Ureter (tissue), 1 donor: ENCODE results near the gene TBX1. TPM values are rescaled to one million over a fixed set of nuclear protein-coding genes. Genes with fewer than 3 reads are reported as not detected.
"Not testable (repeated sequence)": the region's sequence is repeated elsewhere in the genome, so short reads cannot be mapped to it uniquely, and the experiment has no call there.

Experiments used
- DNase-seq: peaks from one replicate; pipeline ENCODE4 v3.0.0-alpha.2; 2020; ENCODE audit warnings: low spot score
- total RNA-seq: library from RNA; stranded (reverse); gene quantifications from one replicate; pipeline ENCODE4 v1.2.4, GENCODE V29; 2023
- donor health status: DM: yes; HTN: yes; CAD: no.

Gene TBX1
- total RNA-seq, 1 donor from 2014 or later = 13.0 TPM

DNA sequence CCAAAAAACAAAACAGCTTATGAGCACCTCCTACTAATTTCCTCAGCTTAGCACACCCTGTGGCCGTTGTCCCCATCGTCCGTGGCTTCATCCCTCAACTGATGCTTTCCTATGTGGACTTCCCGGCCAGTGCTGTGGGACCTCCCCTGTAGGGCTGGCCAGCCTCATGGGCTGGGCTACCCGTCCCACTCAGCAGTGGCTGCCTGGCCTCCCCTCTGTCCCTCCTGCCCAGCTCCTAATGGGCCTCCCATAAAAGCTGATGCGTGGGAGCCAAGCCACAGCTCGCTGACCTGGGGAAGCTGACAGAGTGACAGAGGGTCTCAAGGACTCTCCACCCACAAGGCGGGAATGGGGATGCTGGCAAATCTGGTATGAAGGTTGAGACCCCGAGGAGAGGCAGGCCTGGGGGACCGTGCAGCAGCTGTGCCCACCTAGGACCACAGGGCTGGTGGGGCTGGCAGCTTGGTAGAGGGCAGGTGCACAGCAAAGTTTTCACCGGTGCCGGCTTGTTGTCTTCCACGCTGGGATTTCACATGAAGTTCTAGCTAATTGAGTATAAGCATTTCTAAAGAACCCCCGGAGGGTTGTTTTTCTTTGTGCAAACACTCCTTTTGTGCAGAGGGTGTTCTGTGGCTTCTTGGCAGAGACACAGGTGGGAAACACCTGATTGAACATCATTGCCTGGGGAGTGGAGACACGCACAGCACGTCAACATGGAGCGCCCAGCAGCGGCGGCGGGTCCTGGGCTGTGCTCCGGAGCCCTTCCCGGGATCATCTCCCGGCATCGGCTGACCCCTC is 23.2 kb downstream of the TBX1 start:
- DNase-seq = no peak

DNA sequence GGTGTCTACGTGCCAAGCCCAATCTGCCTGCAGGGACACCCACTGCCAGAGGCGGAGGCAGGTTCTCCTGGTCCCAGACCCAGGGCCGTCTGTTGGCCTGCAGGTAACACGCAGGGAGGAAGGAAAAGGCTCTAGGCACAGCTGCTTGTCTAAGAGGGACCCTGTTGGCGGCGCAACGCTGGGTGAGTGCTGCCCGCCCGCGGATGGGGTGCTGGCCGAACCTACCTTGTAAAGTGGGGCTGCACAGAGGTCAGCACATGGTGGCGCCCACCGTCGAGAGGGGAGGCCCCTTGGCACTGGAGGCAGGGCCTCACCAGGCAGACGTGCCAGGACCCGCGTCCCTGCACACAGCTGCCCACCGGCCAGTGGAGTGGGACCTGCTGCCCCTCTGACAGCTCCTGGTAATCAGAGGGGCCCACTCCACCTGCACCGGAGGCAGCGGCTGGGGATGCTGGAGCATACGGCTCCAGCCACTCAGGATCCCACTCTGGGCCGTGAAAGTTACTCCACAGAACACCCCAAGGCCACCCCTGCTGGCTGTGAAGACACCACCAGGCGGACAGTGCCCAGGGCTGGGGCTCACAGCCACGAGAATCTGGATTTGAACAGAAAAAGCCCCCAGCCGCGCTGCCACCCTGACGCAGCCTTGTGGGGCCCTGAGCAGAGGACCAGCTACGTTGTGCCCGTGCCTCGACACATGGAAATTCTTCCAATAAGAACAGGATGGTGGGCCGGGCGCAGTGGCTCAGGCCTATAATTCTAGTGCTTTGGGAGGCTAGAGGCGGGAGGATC is 24.0 kb downstream of the TBX1 start:
- DNase-seq = no peak

DNA sequence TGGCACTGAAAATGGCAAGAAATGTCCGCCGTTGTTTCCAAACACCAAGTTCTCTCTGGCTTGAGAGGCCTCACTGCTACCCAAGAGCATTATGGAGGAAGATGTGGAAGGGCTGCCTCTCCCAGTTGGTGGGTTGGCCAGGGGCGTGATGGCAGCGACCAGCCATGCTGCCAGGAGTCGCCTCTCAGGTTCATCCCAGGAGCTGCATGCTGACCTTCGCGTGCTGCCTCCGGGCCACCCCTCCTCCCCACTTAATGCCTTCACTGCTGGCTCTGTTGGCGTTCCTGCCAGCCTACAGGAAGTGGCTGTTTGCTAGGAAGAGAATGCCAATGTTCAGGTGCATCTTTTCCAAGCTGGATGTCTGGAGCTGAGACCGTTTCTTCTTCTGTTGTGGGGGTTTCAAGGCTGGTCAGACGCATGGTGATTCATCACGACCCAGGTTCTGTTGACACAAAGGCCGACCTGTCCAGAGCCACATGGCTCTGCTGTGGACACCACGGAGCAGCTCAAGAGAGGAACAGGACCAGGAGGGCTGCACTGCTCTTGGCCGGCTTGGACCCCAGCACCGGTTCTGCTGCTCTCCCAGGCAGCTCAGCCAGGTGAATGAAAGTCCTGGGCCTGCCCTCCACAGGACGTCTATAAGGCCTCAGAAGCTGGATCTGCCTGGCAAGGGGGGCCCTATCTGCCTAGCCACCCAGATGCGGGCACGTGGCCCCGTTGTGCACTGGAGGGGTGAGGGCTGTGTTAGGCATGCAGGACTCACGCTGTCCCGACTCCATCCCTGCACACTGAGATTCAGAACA is 25.1 kb downstream of the TBX1 start:
- no peak for DNase-seq

DNA sequence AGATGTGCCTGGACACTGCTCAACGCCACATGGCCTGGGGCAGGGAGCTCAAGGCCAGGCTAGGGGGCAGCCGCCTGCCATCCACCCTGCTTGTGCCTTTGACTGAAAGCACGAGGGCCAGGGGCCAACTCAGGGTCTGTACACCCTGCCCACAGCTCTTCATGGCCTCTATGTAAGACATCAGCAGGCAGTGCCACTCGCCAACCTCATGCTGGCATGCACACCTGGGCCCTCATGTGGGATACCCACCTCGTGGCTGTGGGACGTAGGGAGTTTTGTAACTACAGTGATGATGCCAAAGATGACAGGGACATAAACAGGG is 25.6 kb downstream of the TBX1 start:
- no peak for DNase-seq

DNA sequence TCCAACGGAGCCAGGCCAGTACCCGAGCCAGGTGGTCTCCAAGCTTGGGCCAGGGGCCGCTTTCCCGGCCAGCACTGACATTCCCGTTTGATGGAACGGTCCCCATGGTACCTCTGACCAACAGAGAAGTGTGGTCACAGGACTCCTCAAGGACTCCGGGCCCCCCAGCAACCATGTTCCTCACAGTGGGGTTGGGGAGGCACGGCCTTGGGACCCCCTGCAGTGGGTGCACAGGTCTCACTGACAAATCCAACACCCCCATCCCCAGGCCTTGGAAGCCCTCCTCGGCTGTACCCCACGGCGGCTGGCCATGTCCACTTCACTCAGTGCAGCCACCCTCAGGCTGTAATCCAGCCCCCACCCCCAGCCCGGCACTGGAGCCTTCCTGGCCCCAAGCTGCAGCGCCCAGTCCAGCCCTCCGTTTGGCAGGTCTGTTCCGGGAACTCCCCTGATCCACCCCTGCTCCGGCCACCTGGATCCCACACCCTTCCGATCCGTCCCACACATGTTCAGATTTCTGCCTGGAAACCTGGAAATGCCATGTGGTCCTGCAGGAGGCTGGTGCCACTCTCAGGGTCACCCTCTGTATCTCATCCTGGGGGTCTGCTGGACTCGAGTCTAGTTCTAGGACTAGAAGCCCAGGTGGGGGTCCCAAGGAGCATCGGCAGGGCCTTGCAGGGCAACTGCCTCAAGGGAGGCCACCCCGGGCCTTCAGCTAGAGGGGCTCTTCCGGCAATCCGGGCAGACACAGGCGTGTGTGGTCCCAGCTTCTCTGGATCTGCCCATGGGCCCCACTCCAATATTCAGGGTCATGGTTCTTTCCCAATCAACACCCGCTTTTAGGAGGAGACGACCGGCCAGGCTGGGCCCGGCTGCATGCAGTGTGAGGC is 26.6 kb downstream of the TBX1 start:
- no peak for DNase-seq

DNA sequence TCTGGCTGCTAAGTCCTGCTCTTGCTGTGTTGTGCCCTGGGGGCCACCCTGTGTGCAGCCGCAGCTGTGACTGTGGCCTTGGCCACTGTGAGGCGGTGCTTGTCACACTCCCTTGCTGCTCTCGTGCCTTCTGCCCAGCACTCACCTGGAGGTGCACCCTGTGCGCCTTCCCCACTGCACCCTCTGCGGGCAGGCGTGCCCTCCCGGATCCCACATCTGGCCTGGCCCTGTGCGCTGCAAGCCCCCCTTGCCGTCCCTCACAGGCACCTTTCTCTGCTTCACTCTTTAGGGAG is 27.2 kb downstream of the TBX1 start:
- DNase-seq = no peak

DNA sequence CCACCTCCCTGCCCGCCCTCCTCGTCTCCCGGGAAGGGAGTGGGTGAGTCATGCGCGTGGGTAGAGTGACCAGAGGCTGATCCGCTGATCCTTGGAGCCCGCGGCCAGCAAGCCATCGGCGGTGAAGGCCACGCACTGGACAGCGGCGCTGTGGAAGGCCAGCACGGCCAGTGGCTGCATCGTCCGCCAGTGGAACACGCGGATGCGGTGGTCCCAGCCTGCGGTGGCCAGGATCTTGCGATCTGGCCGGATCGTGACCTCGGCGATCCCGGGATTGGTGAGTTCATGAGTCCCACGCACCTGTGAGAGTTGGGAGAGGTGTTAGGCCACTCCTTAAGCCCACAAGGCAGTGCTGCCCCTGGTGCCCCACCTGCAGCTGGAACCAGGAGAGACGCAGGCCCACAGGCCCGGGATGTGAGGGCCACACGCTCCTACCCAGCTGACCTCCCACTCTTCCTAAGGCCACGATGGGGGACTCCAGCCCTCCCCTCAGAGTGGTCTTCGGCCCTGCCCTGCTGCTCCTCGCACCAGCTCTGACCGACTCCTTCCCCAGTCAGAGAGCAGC is 28.2 kb downstream of the TBX1 start:
- DNase-seq = no peak

DNA sequence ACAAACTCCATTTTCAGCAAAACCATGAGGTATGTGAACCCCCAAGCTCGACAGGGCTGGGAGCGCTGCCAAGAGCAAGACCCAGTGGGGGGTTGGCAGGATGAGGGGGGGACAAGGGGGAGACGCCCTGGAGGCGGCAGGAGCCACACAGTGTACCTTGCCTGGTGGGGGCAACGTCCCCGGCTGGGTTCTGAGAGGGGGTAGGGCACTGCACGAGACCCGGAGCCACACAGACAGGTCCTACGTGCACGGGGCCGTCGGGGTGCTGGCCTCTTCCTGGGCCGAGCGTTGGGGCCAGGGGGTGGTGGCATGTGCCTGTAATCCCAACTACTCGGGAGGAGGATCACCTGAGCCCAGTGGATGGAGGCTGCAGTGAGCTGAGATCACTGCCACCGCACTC is 28.8 kb downstream of the TBX1 start:
- DNase-seq = no peak

DNA sequence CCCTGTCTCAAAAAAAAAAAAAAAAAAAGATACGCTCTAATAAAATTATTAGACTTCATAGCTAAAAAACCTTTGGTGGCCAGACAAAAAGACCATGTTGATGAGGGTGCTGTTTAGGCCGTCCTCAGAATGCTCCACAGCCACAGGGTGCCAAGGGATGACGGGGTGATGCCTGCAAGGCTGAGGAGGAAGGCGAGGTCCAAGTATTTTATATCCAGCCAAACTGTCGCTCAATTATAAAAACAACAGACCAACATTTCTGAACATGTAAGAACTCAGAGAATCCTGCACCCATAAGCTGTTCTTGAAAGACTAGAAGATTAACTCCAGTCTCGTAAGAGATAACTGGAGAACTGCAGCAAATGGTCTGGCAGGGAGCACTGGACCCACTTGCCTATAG is 29.2 kb downstream of the TBX1 start:
- DNase-seq = no peak

DNA sequence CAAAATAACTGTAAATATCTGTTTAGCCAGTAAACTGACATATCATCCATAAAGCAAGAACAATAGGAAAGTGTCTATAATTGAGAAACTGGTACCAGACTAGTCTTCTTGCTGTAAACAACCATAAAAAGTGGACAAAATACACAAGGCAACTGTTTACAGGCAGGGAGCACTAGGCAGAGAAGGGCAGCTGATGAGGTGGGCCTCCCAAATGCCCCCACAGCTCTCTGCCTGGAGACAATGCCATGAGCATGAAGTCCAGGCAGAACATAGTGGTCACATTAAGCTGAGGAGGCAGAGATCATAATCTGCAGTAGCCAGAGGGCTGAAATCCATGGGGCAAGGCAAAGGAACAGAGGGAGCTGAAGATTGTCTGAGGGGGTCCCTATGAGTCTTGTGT is 30.7 kb downstream of the TBX1 start:
- DNase-seq = no peak

DNA sequence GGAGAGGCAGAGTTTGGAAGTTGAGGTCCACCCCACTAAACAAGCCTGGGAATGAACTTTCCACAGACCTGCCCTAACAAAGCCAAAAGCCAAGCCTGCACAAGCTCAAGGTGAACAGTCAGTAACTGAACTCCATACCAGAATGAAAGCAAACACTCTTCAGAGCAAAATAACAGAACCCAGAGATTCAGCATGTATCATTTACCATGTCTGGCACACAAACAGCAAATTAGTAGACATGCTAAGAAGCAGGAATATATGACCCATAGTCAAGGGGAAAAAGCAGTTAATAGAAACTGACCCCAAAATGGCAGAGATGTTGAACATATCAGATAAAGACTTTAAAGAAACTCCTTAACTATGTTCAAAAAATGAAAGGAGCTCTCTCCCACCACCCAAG is 31.3 kb downstream of the TBX1 start:
- no peak for DNase-seq

DNA sequence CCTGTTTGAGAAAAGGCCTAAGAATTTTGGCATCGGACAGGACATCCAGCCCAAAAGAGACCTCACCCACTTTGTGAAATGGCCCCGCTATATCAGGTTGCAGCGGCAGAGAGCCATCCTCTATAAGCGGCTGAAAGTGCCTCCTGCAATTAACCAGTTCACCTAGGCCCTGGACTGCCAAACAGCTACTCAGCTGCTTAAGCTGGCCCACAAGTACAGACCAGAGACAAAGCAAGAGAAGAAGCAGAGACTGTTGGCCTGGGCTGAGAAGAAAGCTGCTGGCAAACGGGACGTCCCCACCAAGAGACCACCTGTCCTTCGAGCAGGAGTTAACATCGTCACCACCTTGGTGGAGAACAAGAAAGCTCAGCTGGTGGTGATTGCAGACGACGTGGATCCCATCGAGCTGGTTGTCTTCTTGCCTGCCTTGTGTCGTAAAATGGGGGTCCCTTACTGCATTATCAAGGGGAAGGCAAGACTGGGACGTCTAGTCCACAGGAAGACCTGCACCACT is 31.9 kb downstream of the TBX1 start:
- not testable (repeated sequence) for DNase-seq

DNA sequence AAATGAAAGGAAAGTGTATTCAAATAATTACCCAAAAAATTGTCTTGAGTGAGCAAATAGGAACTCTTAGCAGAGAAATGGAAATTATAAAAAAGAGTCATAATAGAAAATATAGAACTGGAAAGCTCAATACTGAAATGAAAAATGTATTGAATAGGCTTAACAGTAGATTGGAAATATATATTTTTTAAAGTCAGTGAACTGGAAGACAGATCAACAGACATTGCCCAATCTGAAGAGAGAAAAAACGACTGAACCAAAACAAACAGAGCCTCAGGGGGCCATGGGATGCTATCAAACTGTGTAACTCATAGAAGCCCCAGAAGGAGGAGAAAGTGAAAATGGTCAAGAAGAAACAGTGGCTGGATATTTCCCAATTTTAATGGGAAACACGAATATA is 32.6 kb downstream of the TBX1 start:
- DNase-seq = no peak

DNA sequence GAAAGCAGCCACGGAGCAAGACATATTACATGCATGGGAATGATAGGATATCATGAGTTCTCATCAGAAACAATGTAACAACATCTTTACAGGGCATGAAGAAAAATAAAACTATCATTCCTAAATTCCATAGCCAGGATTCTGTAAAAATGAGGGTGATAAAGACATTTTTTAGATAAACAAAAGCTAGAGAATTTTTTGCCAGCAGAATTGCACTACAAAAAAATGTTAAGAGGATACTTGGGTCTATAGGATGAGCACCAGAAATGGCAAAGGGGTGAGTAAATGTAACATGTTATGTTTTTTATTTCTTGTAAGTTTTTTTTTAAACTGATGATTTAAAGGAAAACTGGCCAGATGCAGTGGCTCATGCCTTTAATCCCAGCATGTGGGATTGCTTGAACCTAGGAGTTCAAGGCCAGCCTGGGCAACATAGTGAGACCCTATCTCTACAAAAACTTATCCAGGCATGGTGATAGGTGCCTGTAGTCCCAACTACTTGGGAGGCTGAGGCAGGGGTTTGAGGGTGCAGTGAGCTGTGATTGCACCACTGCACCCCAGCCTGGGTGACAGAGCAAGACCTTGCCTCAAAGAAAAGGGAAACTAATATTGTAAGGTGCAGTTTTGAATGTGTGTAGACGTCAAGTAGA is 33.2 kb downstream of the TBX1 start:
- DNase-seq = no peak

DNA sequence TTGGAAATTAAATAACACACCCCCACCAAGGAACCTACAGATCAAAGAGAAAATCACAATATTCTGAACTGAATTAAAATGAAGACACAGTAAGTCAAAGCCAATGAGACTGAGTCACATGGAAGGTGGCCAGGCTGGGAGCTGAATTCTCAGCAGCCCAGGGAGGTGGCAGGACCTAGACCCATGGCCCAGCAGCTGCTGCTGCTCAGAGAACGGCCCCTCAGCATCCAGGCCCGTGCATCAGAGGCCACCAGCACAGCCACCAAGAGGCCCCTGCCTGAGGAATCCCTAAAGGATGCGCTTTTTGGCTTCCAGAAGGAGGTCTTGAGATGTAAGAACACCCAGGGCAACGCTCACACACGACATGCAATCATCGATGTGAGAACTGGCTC is 35.0 kb downstream of the TBX1 start:
- DNase-seq = no peak

DNA sequence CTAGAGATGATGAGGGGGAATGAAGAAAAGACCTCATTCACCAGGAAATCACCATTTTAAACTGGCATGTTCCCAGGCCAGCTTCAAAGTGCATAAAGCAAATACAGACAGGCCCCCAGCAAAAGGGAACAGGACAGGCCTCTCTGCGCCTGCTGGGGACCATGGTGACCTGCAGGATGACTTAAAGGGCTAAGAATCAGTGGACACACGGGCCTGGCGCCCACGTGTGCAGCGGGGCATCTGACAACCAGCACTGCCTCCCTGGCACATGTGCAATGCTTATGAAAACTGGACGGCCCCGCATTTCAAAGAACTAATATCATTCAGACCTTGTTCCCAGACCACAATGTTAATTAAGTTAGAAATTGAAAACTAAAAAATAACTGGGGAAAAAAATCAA is 35.6 kb downstream of the TBX1 start:
- no peak for DNase-seq

DNA sequence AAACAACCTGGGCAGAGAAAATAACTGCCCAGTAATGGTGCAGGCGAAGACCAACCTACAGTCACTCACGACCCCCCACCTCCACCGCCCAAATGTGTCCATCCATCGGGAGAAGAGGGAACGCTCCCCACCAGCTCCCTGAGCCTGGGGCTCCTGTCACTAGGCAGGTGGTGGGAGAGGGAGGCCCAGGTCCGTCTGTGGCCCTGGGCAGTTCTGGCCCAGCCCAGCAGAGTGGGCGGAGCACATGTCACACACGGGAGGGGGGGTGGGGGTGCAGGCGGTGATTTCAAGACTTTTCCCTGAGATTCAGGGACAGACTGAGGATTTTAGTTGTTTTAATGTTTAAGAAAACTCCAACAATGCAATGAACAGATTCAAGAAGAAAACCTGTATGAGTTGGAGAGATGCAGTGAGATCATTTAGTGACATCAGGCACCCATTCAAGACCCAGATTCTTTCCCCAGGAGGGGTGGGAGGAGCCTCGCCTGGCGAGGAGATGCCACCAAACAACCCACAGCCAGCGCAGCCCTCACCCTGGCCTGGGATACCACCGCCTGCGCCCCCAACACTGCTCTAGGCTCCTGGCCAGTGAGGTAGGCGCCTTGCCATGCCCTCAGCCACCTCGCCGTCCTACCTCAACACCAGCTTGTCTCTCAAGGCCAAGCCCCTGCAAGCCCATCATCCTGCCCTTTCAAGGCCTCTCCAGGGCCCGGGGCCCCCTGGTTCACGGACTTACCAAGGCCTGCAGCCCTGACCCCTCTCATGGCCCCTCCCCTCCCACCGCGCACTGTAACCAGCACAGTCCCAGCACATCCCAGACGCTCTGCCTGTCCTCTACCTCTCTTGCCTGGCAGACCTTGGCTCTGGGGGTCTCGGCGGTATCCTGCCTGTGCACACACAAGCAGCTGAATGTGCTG is 36.8 kb downstream of the TBX1 start:
- DNase-seq = no peak

DNA sequence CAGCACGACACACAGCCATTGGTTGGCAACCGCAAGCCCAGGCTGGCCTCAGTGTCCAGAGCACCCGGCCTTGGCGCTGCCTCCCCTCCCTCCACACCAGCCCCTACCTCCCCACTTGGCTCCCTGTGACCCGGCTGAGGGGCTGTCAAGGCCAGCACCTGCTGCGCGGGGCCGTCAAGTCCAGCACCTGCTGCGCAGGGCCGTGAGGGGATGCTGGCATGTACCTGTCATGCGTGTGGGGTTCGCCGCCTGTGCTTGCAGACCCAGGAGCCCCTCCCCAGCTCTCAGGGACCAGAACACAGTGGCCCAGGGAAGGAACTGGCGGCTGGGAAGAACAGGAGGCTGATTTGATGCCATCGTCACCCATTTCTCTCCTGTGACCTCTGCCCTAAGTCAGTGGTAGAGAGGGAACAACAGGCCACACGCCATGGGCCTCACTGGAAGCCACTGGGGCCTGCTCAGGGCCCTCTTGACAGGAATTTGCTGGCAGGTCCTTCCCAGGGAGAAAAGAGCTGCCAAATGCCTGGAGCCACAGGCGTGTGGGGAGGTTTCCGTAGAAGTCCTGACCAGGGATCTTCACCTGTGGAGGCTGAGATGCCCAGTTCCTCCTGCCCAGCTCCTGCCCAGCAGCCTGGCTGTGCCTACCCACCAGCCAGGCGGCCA is 37.6 kb downstream of the TBX1 start:
- no peak for DNase-seq

DNA sequence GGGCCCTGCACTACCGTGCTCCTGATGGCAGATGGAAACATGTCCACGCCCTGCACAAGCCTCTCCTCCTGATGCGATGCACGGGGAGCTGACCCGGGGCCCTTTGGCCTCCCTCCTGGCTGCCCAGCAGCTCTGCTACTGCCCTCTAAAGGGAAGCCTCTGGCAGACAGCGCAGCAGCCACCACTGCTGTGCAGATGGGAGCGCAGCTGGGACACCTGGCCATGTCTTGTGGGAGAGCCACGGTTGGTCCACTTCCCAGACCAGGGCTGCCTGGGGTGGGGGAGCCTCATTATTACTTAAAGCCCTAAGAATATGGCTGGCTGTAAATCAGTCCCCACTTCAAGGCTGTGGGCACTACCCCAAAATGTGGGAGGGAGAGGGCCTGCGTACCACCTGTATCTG is 38.3 kb downstream of the TBX1 start:
- no peak for DNase-seq
